HCT116 (cell line): ENCODE results near the gene PLK1. TPM values are rescaled to one million over a fixed set of nuclear protein-coding genes. Genes with fewer than 3 reads are reported as not detected.

Experiments used
- ATAC-seq: fragments of 200-7000 bp; cut with Tn5 transposase; 2 replicates; pipeline ENCODE4 v1.9.1; 2020; ENCODE audit warnings: mild to moderate bottlenecking, moderate library complexity
- BruUV-seq: library from RNA; stranded (reverse); fragments of 400-500 nt; replicated peaks from 2 replicates; lab custom pipeline; 2021; lab: Mats Ljungman, UMichigan
- CTCF ChIA-PET: fragments of 300-600 bp; sonication (Branson Sonifier 250); formaldehyde crosslinking; loops from one replicate; lab custom pipeline; 2021; ENCODE audit warnings: antibody characterized with exemption; lab: Charles Lee
- POLR2A ChIA-PET: fragments of 300-600, 350-600 bp; sonication (Branson Sonifier 250); formaldehyde crosslinking; loops from one replicate; lab custom pipeline; 2021; ENCODE audit warnings: antibody characterized with exemption; lab: Charles Lee
- RAD21 ChIA-PET, 2 experiments: fragments of 300-600 bp; sonication (Branson Sonifier 250); formaldehyde crosslinking; loops; one replicate each; lab custom pipeline; 2023; ENCODE audit warnings: low total read pairs in 2 of 2; ENCODE audit not compliant: uncharacterized antibody in 2 of 2, unreplicated experiment in 2 of 2, low non-redundant PET in 1 of 2; lab: Charles Lee
- DNase-seq: peaks from one replicate; pipeline ENCODE4 v3.0.0-alpha.2; 2010; ENCODE audit warnings: low read depth, low spot score
- H2AFZ ChIP-seq: fragments of 200-600 bp; shearing (Covaris generic), sonication (generic); 2 replicates; pipeline ENCODE4 v1.6.1; 2017; ENCODE audit warnings: low read depth, mixed run types, mixed read lengths, antibody characterized with exemption, low read length; ENCODE audit not compliant: poor library complexity, severe bottlenecking
- H3K27ac ChIP-seq: 2 replicates; pipeline ENCODE4 v1.5.1; 2012; ENCODE audit warnings: low read depth, low read length
- H3K27me3 ChIP-seq: fragments of 200-600 bp; sonication (generic); 2 replicates; pipeline ENCODE4 v1.6.1; 2016; ENCODE audit warnings: mixed run types, low read length, mixed read lengths; ENCODE audit not compliant: insufficient read depth
- H3K36me3 ChIP-seq, 2 experiments: fragments of 200-500 bp in 1 of 2; fragments of 200-600 bp in 1 of 2; sonication (Bioruptor generic) in 1 of 2; sonication (generic) in 1 of 2; 2 replicates each; pipeline versions ENCODE4 v1.5.1 to v1.6.1; 2014 to 2016; ENCODE audit warnings: low read length in 2 of 2, inconsistent platforms in 1 of 2, mixed read lengths in 1 of 2, mixed run types in 1 of 2; ENCODE audit not compliant: insufficient read depth in 2 of 2, control insufficient read depth in 1 of 2
- H3K4me1 ChIP-seq, 2 experiments: fragments of 200-600 bp in 1 of 2; sonication (generic) in 1 of 2; 2 replicates each; pipeline versions ENCODE4 v1.5.1 to v1.6.1; 2012 to 2017; ENCODE audit warnings: low read length in 2 of 2, inconsistent platforms in 1 of 2, mild to moderate bottlenecking in 1 of 2, mixed read lengths in 1 of 2, mixed run types in 1 of 2, moderate library complexity in 1 of 2; ENCODE audit not compliant: insufficient read depth in 2 of 2, control insufficient read depth in 1 of 2
- H3K4me2 ChIP-seq: fragments of 200-600 bp; sonication (generic); 2 replicates; pipeline ENCODE4 v1.6.1; 2017; ENCODE audit warnings: mixed run types, low read length, mixed read lengths
- H3K4me3 ChIP-seq, 2 experiments: fragments of 200-600 bp in 1 of 2; sonication (generic) in 1 of 2; replicated peaks in 1 of 2; 2 replicates each; pipeline ENCODE4 v1.5.1; 2011 to 2016; ENCODE audit warnings: low read length in 2 of 2, control low read depth in 1 of 2, low read depth in 1 of 2, mild to moderate bottlenecking in 1 of 2, mixed read lengths in 1 of 2, mixed run types in 1 of 2
- H3K79me2 ChIP-seq: fragments of 200-600 bp; sonication (generic); 2 replicates; pipeline ENCODE4 v1.6.1; 2017; ENCODE audit warnings: mild to moderate bottlenecking, mixed run types, low read length, moderate library complexity, mixed read lengths; ENCODE audit not compliant: insufficient read depth
- H3K9ac ChIP-seq: fragments of 200-600 bp; sonication (generic); 2 replicates; pipeline ENCODE4 v1.6.1; 2016; ENCODE audit warnings: low read length, mixed read lengths
- H3K9me2 ChIP-seq: fragments of 200-600 bp; sonication (generic), shearing (Covaris generic); 2 replicates; pipeline ENCODE4 v1.6.1; 2017; ENCODE audit warnings: mixed run types, mild to moderate bottlenecking, moderate library complexity; ENCODE audit not compliant: insufficient read depth
- H3K9me3 ChIP-seq, 2 experiments: fragments of 200-500 bp in 1 of 2; fragments of 200-600 bp in 1 of 2; sonication (Bioruptor generic) in 1 of 2; sonication (generic) in 1 of 2; 2 replicates each; pipeline ENCODE4 v1.6.1; 2014 to 2017; ENCODE audit warnings: low read length in 2 of 2, mixed read lengths in 2 of 2, inconsistent platforms in 1 of 2, low read depth in 1 of 2, mild to moderate bottlenecking in 1 of 2, mixed run types in 1 of 2, moderate library complexity in 1 of 2; ENCODE audit not compliant: control insufficient read depth in 1 of 2, insufficient read depth in 1 of 2
- H4K20me1 ChIP-seq: fragments of 200-600 bp; sonication (generic), shearing (Covaris generic); 2 replicates; pipeline ENCODE4 v1.6.1; 2017; ENCODE audit warnings: mixed run types, mild to moderate bottlenecking, moderate library complexity; ENCODE audit not compliant: insufficient read depth
- ATF3 ChIP-seq: IDR thresholded peaks from 2 replicates; pipeline ENCODE4 v1.6.1; 2012
- CBX3 ChIP-seq: IDR thresholded peaks from 2 replicates; pipeline ENCODE4 v1.6.1; 2012; ENCODE audit warnings: low read depth
- ELF1 ChIP-seq: IDR thresholded peaks from 2 replicates; pipeline ENCODE4 v1.6.1; 2012; ENCODE audit warnings: low read depth, borderline replicate concordance
- FOSL1 ChIP-seq: IDR thresholded peaks from 2 replicates; pipeline ENCODE4 v1.6.1; 2012; ENCODE audit warnings: low read depth
- JUND ChIP-seq: IDR thresholded peaks from 2 replicates; pipeline ENCODE4 v1.6.1; 2012
- MAX ChIP-seq: IDR thresholded peaks from 2 replicates; pipeline ENCODE4 v1.6.1; 2012
- POLR2AphosphoS5 ChIP-seq: IDR thresholded peaks from 2 replicates; pipeline ENCODE4 v1.6.1; 2011; ENCODE audit warnings: mild to moderate bottlenecking, low read depth, low read length, moderate library complexity
- RAD21 ChIP-seq: IDR thresholded peaks from 2 replicates; pipeline ENCODE4 v1.6.1; 2012; ENCODE audit warnings: low read depth, mild to moderate bottlenecking
- REST ChIP-seq: IDR thresholded peaks from 2 replicates; pipeline ENCODE4 v1.6.1; 2012; ENCODE audit warnings: low read depth
- SP1 ChIP-seq: IDR thresholded peaks from 2 replicates; pipeline ENCODE4 v1.6.1; 2012; ENCODE audit warnings: low read depth
- TCF7L2 ChIP-seq: IDR thresholded peaks from 2 replicates; pipeline ENCODE4 v1.7.0; 2011; ENCODE audit warnings: borderline replicate concordance, inconsistent platforms; ENCODE audit not compliant: insufficient read depth, insufficient read length; ENCODE audit errors: extremely low read depth
- YY1 ChIP-seq: IDR thresholded peaks from 2 replicates; pipeline ENCODE4 v1.6.1; 2011; ENCODE audit warnings: low read length, low read depth, moderate library complexity, mild to moderate bottlenecking; ENCODE audit not compliant: insufficient replicate concordance; ENCODE audit errors: extremely low read depth
- ZBTB33 ChIP-seq: IDR thresholded peaks from 2 replicates; pipeline ENCODE4 v1.6.1; 2011; ENCODE audit warnings: mild to moderate bottlenecking, low read length, moderate library complexity; ENCODE audit not compliant: insufficient replicate concordance; ENCODE audit errors: extremely low read depth
- ZFX ChIP-seq: fragments of 450-650 bp; IDR thresholded peaks from 2 replicates; pipeline ENCODE4 v1.6.1; 2017
- ZNF274 ChIP-seq: fragments of 200-500 bp; sonication (Bioruptor generic); IDR thresholded peaks from 2 replicates; pipeline ENCODE4 v1.6.1; 2014; ENCODE audit warnings: mild to moderate bottlenecking, low read depth, low read length, inconsistent platforms
- intact Hi-C: fragments of 100-400 bp; cut with micrococcal nuclease; formaldehyde crosslinking; loops from 2 replicates; pipeline ENCODE4 v1.10.0; 2022
- total RNA-seq: library from RNA; stranded (reverse); gene quantifications from one replicate; pipeline ENCODE4 v1.2.1, GENCODE V29; 2021; ENCODE audit not compliant: unreplicated experiment

The PLK1 gene
- total RNA-seq, 1 experiment from 2014 or later = 144 TPM

- RAD21 ChIA-PET = no interaction called here
- no peak overlapping the region for H3K4me2 ChIP-seq
- H3K9me2 ChIP-seq = no peaks in the 10 kb centered on the region
- no peaks in the 10 kb centered on the region for H3K9me3 ChIP-seq
- peaks cover 4 to 26% of the 10 kb centered on the region in 2 experiments; a peak in 3 of 4 replicates for H3K36me3 ChIP-seq
- CTCF ChIA-PET = interaction anchor here (0.6 kb wide), 1 partner anchor 430 kb away, joined by 3 read pairs; no protein-coding TSS in a partner anchor
- ATAC-seq (no peak), DNase-seq (no peak)
- TF ChIP-seq CBX3 (no peak), POLR2AphosphoS5 (no peak), ZBTB33 (no peak), ZFX (no peak), SP1 (no peak), ELF1 (no peak), TCF7L2 (no peak), RAD21 (no peak), JUND (no peak), ATF3 (no peak), YY1 (no peak), REST (no peak), MAX (no peak), FOSL1 (no peak), ZNF274 (no peak)
- no peaks in the 10 kb centered on the region for H3K4me1 ChIP-seq
- POLR2A ChIA-PET = no interaction called here
- H3K27ac ChIP-seq = no peak overlapping the region
- H3K9ac ChIP-seq = no peak overlapping the region
- no peak overlapping the region for H3K4me3 ChIP-seq
- no peaks in the 10 kb centered on the region for H3K27me3 ChIP-seq
- BruUV-seq = no TSS peak
- intact Hi-C loops = no loop called here
- H3K79me2 ChIP-seq = no peaks in the 10 kb centered on the region
- no peaks in the 10 kb centered on the region for H4K20me1 ChIP-seq
- no peak overlapping the region for H2AFZ ChIP-seq
Measured at GRCh38 chr16:23666571-23667354, 11.9 kb upstream of the PLK1 start.
